ENCODE results near the gene MACROD2. TPM values are rescaled to one million over a fixed set of nuclear protein-coding genes. Genes with fewer than 3 reads are reported as not detected.
A peak's percentile ranks its signal among the peaks of the same experiment; 100 is the strongest.

Gene MACROD2
- total and polyA plus RNA-seq, 2 of the 4 experiments (the other 2 are of a cell fraction), result not detected

DNA sequence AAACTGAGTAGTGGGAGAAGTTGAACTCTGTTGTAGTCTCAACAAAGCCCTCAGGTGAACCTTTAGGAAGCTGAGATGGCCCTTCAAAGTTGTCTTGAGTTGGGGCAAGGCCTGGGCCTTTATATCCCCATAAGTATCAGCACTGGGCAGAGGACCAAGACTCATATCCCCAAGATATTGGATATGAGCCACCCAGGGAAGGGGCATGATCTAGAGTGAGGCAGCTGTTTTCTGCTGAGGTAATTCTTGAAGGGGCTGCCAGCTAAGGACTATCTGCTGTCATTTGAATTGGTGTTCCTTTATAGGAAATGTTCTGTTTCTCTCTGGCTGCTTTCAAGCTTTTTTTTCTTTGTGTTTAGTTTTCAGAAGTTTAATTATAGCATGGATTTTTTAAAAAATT lies 482.8 kb downstream of the MACROD2 start:
- H2BK20ac ChIP-seq (ENCODE audit: low read depth, low read length), result 0 out of 2 replicates have a peak overlapping the region, but pooled peaks have one; percentile 1
- peak overlapping the region in 1 of 2 experiments; percentile 77; a peak in 1 of 4 replicates for H4K8ac ChIP-seq (ENCODE audit: low read depth in 2 of 2, low read length in 2 of 2)
- DNase-seq, result no peak
- ChIA-PET CTCF (no interaction called here), POLR2A (ENCODE audit: unreplicated experiment) (no interaction called here)
- no peak overlapping the region for H3K4me3 ChIP-seq (ENCODE audit: insufficient read depth, low read depth, low read length)
- no peak overlapping the region for H3K4me2 ChIP-seq (ENCODE audit: low read depth, low read length)
- no peak overlapping the region for H2BK120ac ChIP-seq (ENCODE audit: low read depth, low read length)
- H2BK15ac ChIP-seq (ENCODE audit: low read depth, low read length), result no peak overlapping the region; the same call in 2 of the 3 replicates
- no peak overlapping the region for H2AFZ ChIP-seq (replicated peaks; ENCODE audit: low read length, poor library complexity)
- H2AK5ac ChIP-seq (ENCODE audit: low read depth, low read length), result no peak overlapping the region
- BruUV-seq (replicated peaks), result no TSS peak
- no peaks in the 10 kb centered on the region for H3K36me3 ChIP-seq (ENCODE audit: control insufficient read depth, insufficient read depth, low read length)
- H3K9me1 ChIP-seq (ENCODE audit: insufficient read depth, low read length), result no peaks in the 10 kb centered on the region
- intact Hi-C loops (cut with micrococcal nuclease), result no loop called here
- H3K27ac ChIP-seq (ENCODE audit: insufficient read depth, low read length), result no peak overlapping the region
- ATAC-seq (ENCODE audit: low read depth), result no peak
- no peak overlapping the region for H4K91ac ChIP-seq (ENCODE audit: insufficient read depth, low read depth, low read length)
- no peak for TF ChIP-seq MAFK (IDR thresholded peaks at IDR 0.05; ENCODE audit: low read depth, low read length)
- TF ChIP-seq MAZ (IDR thresholded peaks at IDR 0.05; ENCODE audit: borderline replicate concordance, low read depth, low read length), result no peak
- TF ChIP-seq, protein P1, sequence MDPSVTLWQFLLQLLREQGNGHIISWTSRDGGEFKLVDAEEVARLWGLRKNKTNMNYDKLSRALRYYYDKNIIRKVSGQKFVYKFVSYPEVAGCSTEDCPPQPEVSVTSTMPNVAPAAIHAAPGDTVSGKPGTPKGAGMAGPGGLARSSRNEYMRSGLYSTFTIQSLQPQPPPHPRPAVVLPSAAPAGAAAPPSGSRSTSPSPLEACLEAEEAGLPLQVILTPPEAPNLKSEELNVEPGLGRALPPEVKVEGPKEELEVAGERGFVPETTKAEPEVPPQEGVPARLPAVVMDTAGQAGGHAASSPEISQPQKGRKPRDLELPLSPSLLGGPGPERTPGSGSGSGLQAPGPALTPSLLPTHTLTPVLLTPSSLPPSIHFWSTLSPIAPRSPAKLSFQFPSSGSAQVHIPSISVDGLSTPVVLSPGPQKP (IDR thresholded peaks at IDR 0.05; ENCODE audit: borderline replicate concordance, low read depth, low read length), result no peak
- H2AK9ac ChIP-seq (replicated peaks; ENCODE audit: low read depth, low read length, poor library complexity), result no peak overlapping the region
- H3K4ac ChIP-seq (ENCODE audit: low read depth, low read length), result no peak overlapping the region
- dilution Hi-C loops (cut with HindIII; ENCODE audit: low sequenced_read_pairs, unreplicated experiment), result no loop called here
- no peaks in the 10 kb centered on the region for H4K20me1 ChIP-seq (ENCODE audit: insufficient read depth, low read length)
- H3K79me1 ChIP-seq (ENCODE audit: low read depth in 1 of 2, low read length in 2 of 2), result no peaks in the 10 kb centered on the region
- peak overlapping the region; percentile 2; the same call in 1 of the 2 replicates for H4K5ac ChIP-seq (ENCODE audit: low read depth, low read length)
- peak overlapping the region; percentile 28; the same call in 1 of the 2 replicates for H3K18ac ChIP-seq (ENCODE audit: low read depth, low read length)
- in situ Hi-C loops (cut with MboI; ENCODE audit: low sequenced_read_pairs), result no loop called here
- H3K9me3 ChIP-seq (ENCODE audit: control insufficient read depth, insufficient read depth, low read length), result no peaks in the 10 kb centered on the region
- H3K27me3 ChIP-seq (ENCODE audit: control insufficient read depth, insufficient read depth, low read length), result no peaks in the 10 kb centered on the region
- H3K56ac ChIP-seq (ENCODE audit: extremely low read depth, insufficient read depth, low read length), result no peak overlapping the region
- H3K14ac ChIP-seq (replicated peaks; ENCODE audit: low read depth, low read length), result no peak overlapping the region
- no peak overlapping the region for H3K9ac ChIP-seq (ENCODE audit: low read depth, low read length)
- no peak overlapping the region for H2BK5ac ChIP-seq (ENCODE audit: low read depth, low read length, poor library complexity, severe bottlenecking)
- peaks cover 3% of the 10 kb centered on the region; the same call in 1 of the 2 replicates for H3K4me1 ChIP-seq (ENCODE audit: control insufficient read depth, insufficient read depth, low read length)
- H3K23ac ChIP-seq (ENCODE audit: low read depth, low read length), result no peak overlapping the region

Data from IMR-90 (cell line).